ENCODE data around the gene ATRX. TPM values are rescaled to one million over a fixed set of nuclear protein-coding genes. Genes with fewer than 3 reads are reported as not detected.
A peak's percentile ranks its signal among the peaks of the same experiment; 100 is the strongest.
"Not testable (repeated sequence)": the region's sequence is repeated elsewhere in the genome, so short reads cannot be mapped to it uniquely, and the experiment has no call there.

ATRX gene
- total RNA-seq, 2 donors from 2014 or later: 74.5 to 77.0 TPM

GRCh38 chrX:77704881-77705280 lies 81.1 kb downstream of the ATRX start:
- Mint-ChIP-seq H3K27ac (no peak overlapping the region), H3K27me3 (ENCODE audit: low read depth) (no peaks in the 10 kb centered on the region), H3K4me1 (ENCODE audit: low read depth) (no peaks in the 10 kb centered on the region), H3K9me3 (no peaks in the 10 kb centered on the region), H3K36me3 (ENCODE audit: insufficient read depth in 2 of 2) (peaks cover 2 to 6% of the 10 kb centered on the region in 2 donors), H3K4me3 (no peak overlapping the region)
- DNase-seq (no peak), ATAC-seq (replicated peaks in 1 of 2) (no peak)

- Mint-ChIP-seq H3K4me1 (ENCODE audit: low read depth) (no peaks in the 10 kb centered on the region), H3K4me3 (no peak overlapping the region), H3K27ac (no peak overlapping the region), H3K36me3 (ENCODE audit: insufficient read depth in 2 of 2) (peaks cover 0 to 2% of the 10 kb centered on the region in 2 donors), H3K9me3 (no peaks in the 10 kb centered on the region), H3K27me3 (ENCODE audit: low read depth) (no peaks in the 10 kb centered on the region)
- DNase-seq: no peak
- no peak for ATAC-seq (replicated peaks in 1 of 2)
Measured at GRCh38 chrX:77698242-77698641, 87.8 kb downstream of the ATRX start.

- peaks cover 0 to 2% of the 10 kb centered on the region in 2 donors for H3K36me3 Mint-ChIP-seq (ENCODE audit: insufficient read depth in 2 of 2)
- H3K4me3 Mint-ChIP-seq: peak overlapping the region in 1 of 2 donors; percentile 66
- no peaks in the 10 kb centered on the region for H3K9me3 Mint-ChIP-seq
- H3K27me3 Mint-ChIP-seq (ENCODE audit: low read depth): no peaks in the 10 kb centered on the region
- no peaks in the 10 kb centered on the region for H3K4me1 Mint-ChIP-seq (ENCODE audit: low read depth)
- ATAC-seq (replicated peaks in 1 of 2) (no peak), DNase-seq (no peak)
- peak overlapping the region; percentile 42 for H3K27ac Mint-ChIP-seq
Measured at GRCh38 chrX:77694491-77694890, 91.5 kb downstream of the ATRX start.

- no peaks in the 10 kb centered on the region for H3K36me3 Mint-ChIP-seq (ENCODE audit: insufficient read depth in 2 of 2)
- peak overlapping the region in 1 of 2 donors; percentile 66 for H3K4me3 Mint-ChIP-seq
- no peaks in the 10 kb centered on the region for H3K9me3 Mint-ChIP-seq
- H3K27ac Mint-ChIP-seq: peak overlapping the region; percentile 91
- no peak for DNase-seq
- no peaks in the 10 kb centered on the region for H3K4me1 Mint-ChIP-seq (ENCODE audit: low read depth)
- ATAC-seq (replicated peaks in 1 of 2): no peak
- H3K27me3 Mint-ChIP-seq (ENCODE audit: low read depth): no peaks in the 10 kb centered on the region
Measured at GRCh38 chrX:77693594-77693993, 92.4 kb downstream of the ATRX start.

- H3K4me1 Mint-ChIP-seq (ENCODE audit: low read depth): no peaks in the 10 kb centered on the region
Measured at GRCh38 chrX:77691916-77692315, 94.1 kb downstream of the ATRX start.

GRCh38 chrX:77689376-77689775 lies 96.6 kb downstream of the ATRX start:
- H3K9me3 Mint-ChIP-seq: no peaks in the 10 kb centered on the region
- no peak for ATAC-seq (replicated peaks in 1 of 2)

More at GRCh38 chrX:77691916-77692315, 94.1 kb downstream of the ATRX start:
- Mint-ChIP-seq H3K9me3 (no peaks in the 10 kb centered on the region), H3K27ac (no peak overlapping the region), H3K36me3 (ENCODE audit: insufficient read depth in 2 of 2) (peaks cover 0 to 4% of the 10 kb centered on the region in 2 donors), H3K27me3 (ENCODE audit: low read depth) (no peaks in the 10 kb centered on the region), H3K4me3 (no peak overlapping the region)
- DNase-seq: no peak
- no peak for ATAC-seq (replicated peaks in 1 of 2)

GRCh38 chrX:77685683-77686082 lies 100.3 kb downstream of the ATRX start:
- H3K27ac Mint-ChIP-seq; ATAC-seq (replicated peaks in 1 of 2); H3K4me3 Mint-ChIP-seq; H3K9me3 Mint-ChIP-seq; DNase-seq; H3K27me3 Mint-ChIP-seq (ENCODE audit: low read depth): not testable (repeated sequence)
- Mint-ChIP-seq H3K36me3 (ENCODE audit: insufficient read depth in 2 of 2) (peaks cover 7 to 15% of the 10 kb centered on the region in 2 donors), H3K4me1 (ENCODE audit: low read depth) (peaks cover 14% of the 10 kb centered on the region)

More at GRCh38 chrX:77689376-77689775, 96.6 kb downstream of the ATRX start:
- Mint-ChIP-seq H3K36me3 (ENCODE audit: insufficient read depth in 2 of 2) (peaks cover 2 to 15% of the 10 kb centered on the region in 2 donors), H3K27ac (no peak overlapping the region), H3K27me3 (ENCODE audit: low read depth) (no peaks in the 10 kb centered on the region), H3K4me3 (no peak overlapping the region), H3K4me1 (ENCODE audit: low read depth) (no peaks in the 10 kb centered on the region)
- DNase-seq: no peak

- DNase-seq (no peak), ATAC-seq (replicated peaks in 1 of 2) (no peak)
- no peak overlapping the region for H3K27ac Mint-ChIP-seq
- peaks cover 0 to 6% of the 10 kb centered on the region in 2 donors for H3K36me3 Mint-ChIP-seq (ENCODE audit: insufficient read depth in 2 of 2)
- peaks cover 14% of the 10 kb centered on the region for H3K4me1 Mint-ChIP-seq (ENCODE audit: low read depth)
- H3K9me3 Mint-ChIP-seq: no peaks in the 10 kb centered on the region
- no peaks in the 10 kb centered on the region for H3K27me3 Mint-ChIP-seq (ENCODE audit: low read depth)
- no peak overlapping the region for H3K4me3 Mint-ChIP-seq
Measured at GRCh38 chrX:77679144-77679543, 106.9 kb downstream of the ATRX start.

- no peaks in the 10 kb centered on the region for H3K36me3 Mint-ChIP-seq (ENCODE audit: insufficient read depth in 2 of 2)
- no peaks in the 10 kb centered on the region for H3K9me3 Mint-ChIP-seq
- no peaks in the 10 kb centered on the region for H3K27me3 Mint-ChIP-seq (ENCODE audit: low read depth)
- H3K4me1 Mint-ChIP-seq (ENCODE audit: low read depth): no peaks in the 10 kb centered on the region
- no peak for DNase-seq
- ATAC-seq (replicated peaks in 1 of 2): no peak
- H3K4me3 Mint-ChIP-seq: no peak overlapping the region
- H3K27ac Mint-ChIP-seq: no peak overlapping the region
Measured at GRCh38 chrX:77675986-77676385, 110.0 kb downstream of the ATRX start.

- DNase-seq (no peak), ATAC-seq (replicated peaks in 1 of 2) (peak in 1 of 2 donors; percentile 51)
- Mint-ChIP-seq H3K9me3 (no peaks in the 10 kb centered on the region), H3K36me3 (ENCODE audit: insufficient read depth in 2 of 2) (no peaks in the 10 kb centered on the region), H3K4me3 (peak overlapping the region in 1 of 2 donors; percentile 40), H3K27ac (no peak overlapping the region), H3K27me3 (ENCODE audit: low read depth) (no peaks in the 10 kb centered on the region), H3K4me1 (ENCODE audit: low read depth) (peaks cover 14% of the 10 kb centered on the region)
Measured at GRCh38 chrX:77668391-77669237, 117.4 kb downstream of the ATRX start.

GRCh38 chrX:77658886-77659285 lies 127.1 kb downstream of the ATRX start:
- Mint-ChIP-seq H3K27ac (peak overlapping the region; percentile 68), H3K4me3 (no peak overlapping the region), H3K36me3 (ENCODE audit: insufficient read depth in 2 of 2) (peaks cover 0 to 7% of the 10 kb centered on the region in 2 donors), H3K9me3 (no peaks in the 10 kb centered on the region), H3K27me3 (ENCODE audit: low read depth) (no peaks in the 10 kb centered on the region), H3K4me1 (ENCODE audit: low read depth) (peaks cover 4% of the 10 kb centered on the region)
- no peak for ATAC-seq (replicated peaks in 1 of 2)
- no peak for DNase-seq

- ATAC-seq (replicated peaks in 1 of 2): no peak
- peaks cover 7% of the 10 kb centered on the region for H3K27me3 Mint-ChIP-seq (ENCODE audit: low read depth)
- H3K27ac Mint-ChIP-seq: peak overlapping the region; percentile 80
- DNase-seq: no peak
- H3K36me3 Mint-ChIP-seq (ENCODE audit: insufficient read depth in 2 of 2): peaks cover 6 to 24% of the 10 kb centered on the region in 2 donors
- no peaks in the 10 kb centered on the region for H3K9me3 Mint-ChIP-seq
- H3K4me3 Mint-ChIP-seq: no peak overlapping the region
- H3K4me1 Mint-ChIP-seq (ENCODE audit: low read depth): peaks cover 4% of the 10 kb centered on the region
Measured at GRCh38 chrX:77652095-77652494, 133.9 kb downstream of the ATRX start.

- Mint-ChIP-seq H3K9me3 (peaks cover 8 to 9% of the 10 kb centered on the region in 2 donors), H3K27me3 (ENCODE audit: low read depth) (no peaks in the 10 kb centered on the region), H3K4me1 (ENCODE audit: low read depth) (peaks cover 7% of the 10 kb centered on the region), H3K27ac (peak overlapping the region; percentile 34), H3K4me3 (no peak overlapping the region), H3K36me3 (ENCODE audit: insufficient read depth in 2 of 2) (peaks cover 12 to 19% of the 10 kb centered on the region in 2 donors)
- DNase-seq (no peak), ATAC-seq (replicated peaks in 1 of 2) (peak; percentile 47 to 64)
Measured at GRCh38 chrX:77640702-77641101, 145.3 kb downstream of the ATRX start.

Data from activated T-cell treated with anti-CD3 and anti-CD28 coated beads, Interleukin-2, amount 50 U/mL, for 72 hours (primary cell).